ENCODE data around the gene LSG1. TPM values are rescaled to one million over a fixed set of nuclear protein-coding genes. Genes with fewer than 3 reads are reported as not detected.
A peak's percentile ranks its signal among the peaks of the same experiment; 100 is the strongest.

Gene LSG1
- total RNA-seq, 1 experiment from 2014 or later = 39.7 TPM

- Histone ChIP-seq H3K4me1 (ENCODE audit: control insufficient read depth in 1 of 2, insufficient read depth in 2 of 2, low read length in 2 of 2) (peaks cover 8 to 22% of the 10 kb centered on the region in 2 experiments; a peak in 3 of 4 replicates), H2AFZ (ENCODE audit: low read depth, low read length, poor library complexity, severe bottlenecking) (no peak overlapping the region), H3K9ac (ENCODE audit: low read length) (no peak overlapping the region), H3K36me3 (ENCODE audit: control insufficient read depth in 1 of 2, insufficient read depth in 2 of 2, low read length in 2 of 2) (no peaks in the 10 kb centered on the region), H3K27ac (ENCODE audit: low read depth, low read length) (no peak overlapping the region), H3K79me2 (ENCODE audit: insufficient read depth, low read length) (no peaks in the 10 kb centered on the region), H3K27me3 (ENCODE audit: insufficient read depth, low read length) (no peaks in the 10 kb centered on the region), H3K9me2 (ENCODE audit: insufficient read depth) (no peaks in the 10 kb centered on the region), H3K4me2 (ENCODE audit: low read length) (no peak overlapping the region), H3K9me3 (ENCODE audit: control insufficient read depth in 1 of 2, insufficient read depth in 1 of 2, low read depth in 1 of 2, low read length in 2 of 2) (no peaks in the 10 kb centered on the region), H3K4me3 (replicated peaks in 1 of 2; ENCODE audit: low read depth in 1 of 2, low read length in 2 of 2) (no peak overlapping the region), H4K20me1 (ENCODE audit: insufficient read depth) (no peaks in the 10 kb centered on the region)
- ChIA-PET CTCF (interaction anchor here (1.0 kb wide), 1 partner anchor 9 kb away, joined by 4 read pairs; no protein-coding TSS in a partner anchor), RAD21 (ENCODE audit: low non-redundant PET in 1 of 2, low total read pairs in 2 of 2, uncharacterized antibody in 2 of 2, unreplicated experiment in 2 of 2) (no interaction called here), POLR2A (interaction anchor here (0.9 kb wide), 2 partner anchors 9 to 410 kb away, joined by 3 read pairs; no protein-coding TSS in a partner anchor)
- ATAC-seq = no peak
- TF ChIP-seq EZH2phosphoT487 (IDR thresholded peaks at IDR 0.05; ENCODE audit: borderline replicate concordance) (no peak), ZFX (IDR thresholded peaks at IDR 0.05) (no peak), FOSL1 (IDR thresholded peaks at IDR 0.05; ENCODE audit: low read depth) (no peak)
- no TSS peak for BruUV-seq (replicated peaks)
- DNase-seq (ENCODE audit: low read depth, low spot score) = no peak
- intact Hi-C loops (cut with micrococcal nuclease) = no loop called here
These were observed 19.7 kb upstream of the LSG1 start for GRCh38 chr3:194691481-194692283.

DNA sequence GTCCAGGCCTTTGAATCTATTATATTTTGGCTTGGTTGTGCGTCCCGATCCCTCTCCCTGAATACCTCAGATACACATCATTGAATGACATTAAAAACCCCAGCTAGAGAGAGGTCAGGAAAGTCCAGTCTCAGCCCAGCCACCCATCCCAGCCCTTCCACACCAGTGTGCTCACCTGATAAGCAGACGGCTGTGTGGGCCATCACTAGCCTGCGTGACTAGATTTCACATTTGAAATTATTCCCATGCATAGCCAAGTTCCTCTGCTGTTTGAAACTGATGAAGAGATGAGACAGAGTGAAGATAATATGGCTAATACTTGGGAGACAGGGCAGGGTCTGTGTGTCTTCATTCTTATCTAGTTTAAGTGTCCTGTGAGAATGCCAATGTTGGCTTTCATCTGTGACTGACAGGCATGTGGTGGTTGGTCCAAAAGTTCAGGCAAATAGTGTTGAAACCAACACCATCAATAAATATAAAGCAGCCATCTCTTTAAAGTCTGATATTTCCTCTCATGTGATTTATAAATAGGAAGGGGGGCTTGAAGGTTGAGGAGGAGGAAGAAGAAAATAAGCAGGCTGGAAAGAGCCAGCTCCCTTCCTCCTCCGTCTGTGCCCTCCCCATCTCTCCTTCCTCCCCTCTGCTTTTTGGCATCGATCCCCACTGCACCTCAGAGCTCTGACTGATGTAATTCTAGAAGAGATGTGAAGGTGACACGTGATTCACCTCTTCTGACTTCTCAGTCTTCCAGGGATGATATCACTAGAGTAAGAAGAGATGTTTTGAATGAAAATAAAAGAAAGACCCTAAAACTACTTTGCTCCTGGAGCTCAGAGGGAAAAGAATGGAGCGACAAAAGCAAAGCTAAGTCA lies 18.7 kb upstream of the LSG1 start:
- Histone ChIP-seq H4K20me1 (ENCODE audit: insufficient read depth) (no peaks in the 10 kb centered on the region), H2AFZ (ENCODE audit: low read depth, low read length, poor library complexity, severe bottlenecking) (no peak overlapping the region), H3K9ac (ENCODE audit: low read length) (no peak overlapping the region), H3K27me3 (ENCODE audit: insufficient read depth, low read length) (no peaks in the 10 kb centered on the region), H3K79me2 (ENCODE audit: insufficient read depth, low read length) (no peaks in the 10 kb centered on the region), H3K9me2 (ENCODE audit: insufficient read depth) (no peaks in the 10 kb centered on the region), H3K4me3 (replicated peaks in 1 of 2; ENCODE audit: low read depth in 1 of 2, low read length in 2 of 2) (no peak overlapping the region), H3K36me3 (ENCODE audit: control insufficient read depth in 1 of 2, insufficient read depth in 2 of 2, low read length in 2 of 2) (no peaks in the 10 kb centered on the region), H3K27ac (ENCODE audit: low read depth, low read length) (no peak overlapping the region), H3K4me2 (ENCODE audit: low read length) (no peak overlapping the region), H3K4me1 (ENCODE audit: control insufficient read depth in 1 of 2, insufficient read depth in 2 of 2, low read length in 2 of 2) (peaks cover 8 to 27% of the 10 kb centered on the region in 2 experiments; a peak in 3 of 4 replicates), H3K9me3 (ENCODE audit: control insufficient read depth in 1 of 2, insufficient read depth in 1 of 2, low read depth in 1 of 2, low read length in 2 of 2) (no peaks in the 10 kb centered on the region)
- ATAC-seq = no peak
- ChIA-PET CTCF (no interaction called here), POLR2A (interaction anchor here (0.9 kb wide), 2 partner anchors 8 to 411 kb away, joined by 3 read pairs; no protein-coding TSS in a partner anchor), RAD21 (ENCODE audit: low non-redundant PET in 1 of 2, low total read pairs in 2 of 2, uncharacterized antibody in 2 of 2, unreplicated experiment in 2 of 2) (no interaction called here)
- no TSS peak for BruUV-seq (replicated peaks)
- intact Hi-C loops (cut with micrococcal nuclease) = no loop called here
- no peak for DNase-seq (ENCODE audit: low read depth, low spot score)
- TF ChIP-seq ZFX (IDR thresholded peaks at IDR 0.05) (no peak), EZH2phosphoT487 (IDR thresholded peaks at IDR 0.05; ENCODE audit: borderline replicate concordance) (no peak), MAX (IDR thresholded peaks at IDR 0.05) (0 out of 2 replicates have a peak, but pooled peaks have one; percentile 40), TCF7L2 (IDR thresholded peaks at IDR 0.05; ENCODE audit: borderline replicate concordance, extremely low read depth, insufficient read depth, insufficient read length) (no peak), YY1 (IDR thresholded peaks at IDR 0.05; ENCODE audit: extremely low read depth, insufficient replicate concordance, low read depth, low read length) (no peak), ZNF274 (IDR thresholded peaks at IDR 0.05; ENCODE audit: low read depth, low read length) (no peak), FOSL1 (IDR thresholded peaks at IDR 0.05; ENCODE audit: low read depth) (no peak), ELF1 (IDR thresholded peaks at IDR 0.05; ENCODE audit: borderline replicate concordance, low read depth) (no peak), CEBPB (IDR thresholded peaks at IDR 0.05; ENCODE audit: low read depth) (0 out of 2 replicates have a peak, but pooled peaks have one; percentile 18), POLR2AphosphoS5 (IDR thresholded peaks at IDR 0.05; ENCODE audit: low read depth, low read length) (no peak), SP1 (IDR thresholded peaks at IDR 0.05; ENCODE audit: low read depth) (no peak)
- TF ChIP-seq, protein P1, sequence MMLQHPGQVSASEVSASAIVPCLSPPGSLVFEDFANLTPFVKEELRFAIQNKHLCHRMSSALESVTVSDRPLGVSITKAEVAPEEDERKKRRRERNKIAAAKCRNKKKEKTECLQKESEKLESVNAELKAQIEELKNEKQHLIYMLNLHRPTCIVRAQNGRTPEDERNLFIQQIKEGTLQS (IDR thresholded peaks at IDR 0.05) = no peak
- TF ChIP-seq, protein P2, sequence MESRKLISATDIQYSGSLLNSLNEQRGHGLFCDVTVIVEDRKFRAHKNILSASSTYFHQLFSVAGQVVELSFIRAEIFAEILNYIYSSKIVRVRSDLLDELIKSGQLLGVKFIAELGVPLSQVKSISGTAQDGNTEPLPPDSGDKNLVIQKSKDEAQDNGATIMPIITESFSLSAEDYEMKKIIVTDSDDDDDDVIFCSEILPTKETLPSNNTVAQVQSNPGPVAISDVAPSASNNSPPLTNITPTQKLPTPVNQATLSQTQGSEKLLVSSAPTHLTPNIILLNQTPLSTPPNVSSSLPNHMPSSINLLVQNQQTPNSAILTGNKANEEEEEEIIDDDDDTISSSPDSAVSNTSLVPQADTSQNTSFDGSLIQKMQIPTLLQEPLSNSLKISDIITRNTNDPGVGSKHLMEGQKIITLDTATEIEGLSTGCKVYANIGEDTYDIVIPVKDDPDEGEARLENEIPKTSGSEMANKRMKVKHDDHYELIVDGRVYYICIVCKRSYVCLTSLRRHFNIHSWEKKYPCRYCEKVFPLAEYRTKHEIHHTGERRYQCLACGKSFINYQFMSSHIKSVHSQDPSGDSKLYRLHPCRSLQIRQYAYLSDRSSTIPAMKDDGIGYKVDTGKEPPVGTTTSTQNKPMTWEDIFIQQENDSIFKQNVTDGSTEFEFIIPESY (IDR thresholded peaks at IDR 0.05; ENCODE audit: extremely low read depth, insufficient replicate concordance, low read length) = no peak

Data from HCT116 (cell line).